Tibial nerve (tissue), 4 donors: ENCODE results near the gene CDH13.

Experiments used
- CTCF ChIP-seq, 5 experiments: fragments of 200-600 bp in 3 of 5; fragments of 450-650 bp in 2 of 5; sonication (generic) in 3 of 5; IDR thresholded peaks; one replicate each; pipeline ENCODE4 v1.5.1; 2016 to 2019; ENCODE audit warnings: antibody characterized with exemption in 5 of 5, mild to moderate bottlenecking in 3 of 5, moderate library complexity in 2 of 5
- EP300 ChIP-seq, 2 donors: sonication (generic); formaldehyde crosslinking; IDR thresholded peaks; one replicate each; pipeline ENCODE4 v1.6.1; 2017; ENCODE audit warnings: antibody characterized with exemption in 2 of 2, mild to moderate bottlenecking in 1 of 2
- POLR2A ChIP-seq, 2 donors: fragments of 450-650 bp; IDR thresholded peaks; one replicate each; pipeline ENCODE4 v1.6.1; 2017; ENCODE audit warnings: antibody characterized with exemption in 2 of 2, mild to moderate bottlenecking in 2 of 2, moderate library complexity in 2 of 2

- TF ChIP-seq CTCF (IDR thresholded peaks at IDR 0.05) (no peak), POLR2A (IDR thresholded peaks at IDR 0.05) (no peak), EP300 (IDR thresholded peaks at IDR 0.05) (no peak)
These were observed 12.5 kb downstream of the CDH13 start for GRCh38 chr16:82639263-82639662.
